GM18909 (cell line): Measurements from ENCODE around the gene TBCK.
"Not testable (repeated sequence)": the region's sequence is repeated elsewhere in the genome, so short reads cannot be mapped to it uniquely, and the experiment has no call there.

Experiments
- ATAC-seq: cut with Tn5 transposase; IDR thresholded peaks from one replicate; pipeline ENCODE4 v1.9.1; 2021; ENCODE audit warnings: mild to moderate bottlenecking; ENCODE audit not compliant: unreplicated experiment, poor library complexity

TBCK gene

DNA sequence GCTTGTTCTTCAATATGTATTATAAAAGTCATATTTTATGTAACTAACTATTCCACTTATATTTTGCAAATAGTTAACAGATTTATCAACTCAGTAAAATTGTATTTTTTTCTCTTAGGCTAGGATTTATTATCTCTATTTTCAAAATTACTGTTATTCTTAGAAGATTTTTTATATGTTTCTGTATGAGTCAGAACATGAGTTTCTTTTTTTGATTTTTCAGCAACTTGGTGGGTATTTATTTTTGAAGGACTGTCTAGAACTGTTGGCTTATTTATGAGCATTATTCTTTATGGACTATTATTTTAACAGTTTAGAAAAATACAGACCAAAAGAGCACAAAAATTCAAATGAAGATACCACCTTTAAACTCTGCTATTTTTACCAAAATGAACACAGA lies 7.1 kb upstream of the TBCK start:
- ATAC-seq = no peak

DNA sequence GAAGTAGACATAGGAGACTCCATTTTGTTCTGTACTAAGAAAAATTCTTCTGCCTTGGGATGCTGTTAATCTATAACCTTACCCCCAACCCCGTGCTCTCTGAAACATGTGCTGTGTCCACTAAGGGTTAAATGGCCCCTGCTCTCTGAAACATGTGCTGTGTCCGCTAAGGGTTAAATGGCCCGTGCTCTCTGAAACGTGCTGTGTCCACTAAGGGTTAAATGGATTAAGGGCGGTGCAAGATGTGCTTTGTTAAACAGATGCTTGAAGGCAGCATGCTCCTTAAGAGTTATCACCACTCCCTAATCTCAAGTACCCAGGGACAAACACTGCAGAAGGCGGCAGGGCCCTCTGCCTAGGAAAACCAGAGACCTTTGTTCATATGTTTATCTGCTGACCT lies 5.8 kb upstream of the TBCK start:
- not testable (repeated sequence) for ATAC-seq

DNA sequence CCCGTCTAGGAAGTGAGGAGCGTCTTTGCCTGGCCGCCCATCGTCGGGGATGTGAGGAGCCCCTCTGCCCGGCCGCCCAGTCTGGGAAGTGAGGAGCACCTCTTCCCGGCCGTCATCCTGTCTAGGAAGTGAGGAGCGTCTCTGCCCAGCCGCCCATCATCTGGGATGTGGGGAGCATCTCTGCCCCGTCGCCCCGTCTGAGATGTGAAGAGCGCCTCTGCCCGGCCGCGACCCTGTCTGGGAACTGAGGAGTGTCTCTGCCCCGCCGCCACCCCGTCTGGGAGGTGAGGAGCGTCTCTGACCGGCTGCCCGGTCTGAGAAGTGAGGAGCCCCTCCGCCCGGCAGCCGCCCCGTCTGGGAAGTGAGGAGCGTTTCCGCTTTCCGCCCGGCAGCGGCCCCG lies 5.2 kb upstream of the TBCK start:
- ATAC-seq = not testable (repeated sequence)

DNA sequence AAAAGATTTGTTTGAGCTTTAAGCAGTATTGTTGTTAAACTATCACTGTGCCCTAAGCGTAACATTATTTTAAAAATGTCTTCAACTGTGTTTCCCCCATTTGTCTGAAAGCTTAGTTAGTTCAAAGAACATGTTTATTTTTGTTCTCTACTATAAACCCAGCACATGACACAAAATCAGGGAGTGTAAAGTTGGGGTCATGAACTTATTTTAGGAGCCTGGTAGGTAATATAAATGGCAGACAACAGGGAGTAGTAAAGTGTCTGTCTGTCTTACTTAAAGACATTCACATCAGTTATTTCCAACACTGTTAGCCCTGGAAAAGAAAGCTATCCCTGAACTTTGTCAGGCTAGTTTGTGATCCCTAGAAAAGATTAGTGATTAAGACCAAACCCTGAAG lies 4.2 kb upstream of the TBCK start:
- no peak for ATAC-seq

DNA sequence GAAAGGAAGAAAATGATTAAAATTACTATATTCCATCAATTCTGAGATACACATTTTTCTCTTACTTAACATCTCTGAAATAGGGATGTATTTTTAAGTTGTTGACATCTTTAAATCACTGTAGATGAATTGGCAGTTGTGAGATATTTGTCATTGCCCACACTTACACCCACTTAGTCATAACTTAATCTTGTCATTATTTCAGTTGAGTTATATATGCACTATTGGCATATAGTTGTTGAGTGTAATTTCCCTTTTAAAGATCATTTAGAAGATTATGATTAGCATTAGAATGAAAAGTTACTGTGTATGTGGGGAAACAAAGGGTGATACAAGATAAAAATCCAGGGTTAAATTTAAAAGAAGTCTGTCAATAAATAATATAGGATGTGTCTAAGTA lies 2.5 kb upstream of the TBCK start:
- ATAC-seq = no peak

DNA sequence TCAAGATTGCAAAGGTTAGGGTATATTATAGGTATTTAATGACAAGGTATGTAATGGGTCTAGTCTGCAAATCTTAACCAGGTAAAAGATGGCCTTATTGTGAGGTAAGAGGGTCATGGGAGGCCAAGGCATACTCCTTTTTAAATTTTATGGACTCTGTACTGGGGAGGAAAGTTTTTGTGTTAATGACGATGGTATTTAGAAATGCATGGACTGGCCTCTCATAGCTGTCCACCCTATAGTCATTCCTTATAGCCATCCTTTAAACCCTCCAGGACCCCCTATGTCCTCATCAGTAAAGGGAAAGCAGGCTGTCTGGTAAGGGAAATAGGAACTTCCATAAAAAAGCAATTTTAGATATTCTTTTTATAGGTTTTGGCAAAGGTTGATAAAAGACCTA lies 1.8 kb upstream of the TBCK start:
- no peak for ATAC-seq

DNA sequence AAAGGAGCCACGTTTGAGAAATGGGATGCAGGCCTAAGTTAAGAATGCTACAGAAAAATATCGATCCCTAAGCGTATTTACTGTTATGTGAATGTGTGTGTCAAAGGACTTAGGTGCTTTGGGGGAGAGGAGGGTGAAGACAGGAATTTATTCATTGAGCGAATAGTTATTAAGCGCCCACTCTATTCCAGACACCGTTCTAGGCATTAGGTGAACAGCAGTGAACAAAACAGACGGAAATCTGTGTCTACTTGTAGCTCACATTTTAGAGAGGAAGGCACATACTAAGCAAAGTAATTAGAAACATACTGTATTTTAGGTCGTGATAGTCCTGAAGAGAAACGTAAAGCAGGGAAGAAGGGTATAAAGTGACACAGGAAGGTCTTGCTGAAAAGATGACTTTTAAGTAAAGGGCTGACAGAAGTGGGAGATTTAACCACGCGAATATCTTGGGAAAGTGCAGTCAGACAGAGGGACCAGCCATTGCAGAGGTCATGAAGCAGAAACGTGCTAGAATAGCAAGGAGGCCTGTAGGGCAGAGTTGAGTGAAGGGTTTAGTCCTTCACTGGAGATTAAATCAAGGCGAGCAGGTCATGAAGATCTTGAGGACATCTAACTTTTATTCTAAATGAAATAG lies 882 bp upstream of the TBCK start:
- ATAC-seq = peak; percentile 1

DNA sequence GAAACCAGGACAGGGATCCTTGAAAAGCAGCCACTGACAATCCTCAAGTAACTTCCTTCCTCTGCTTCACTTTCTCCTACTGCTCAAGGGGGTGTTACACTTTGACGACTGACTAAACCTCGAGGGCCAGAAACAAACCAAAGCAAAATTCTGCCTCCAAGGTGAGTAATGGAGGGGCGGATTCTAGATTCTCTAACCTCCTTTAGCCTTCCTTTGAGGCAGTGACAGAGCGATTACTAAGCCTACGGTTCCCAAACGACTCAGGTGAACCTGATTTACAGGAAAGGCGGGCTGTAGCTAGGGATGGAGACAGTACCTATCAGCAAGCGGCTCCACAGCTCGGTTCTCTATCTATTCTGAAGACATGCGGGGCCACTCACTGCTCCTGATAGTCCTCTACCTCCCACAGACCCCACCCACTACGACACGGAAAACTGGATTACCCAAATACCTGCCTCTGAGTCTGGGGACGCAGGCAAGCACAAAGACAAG lies 487 bp downstream of the TBCK start:
- ATAC-seq = peak; percentile 31

DNA sequence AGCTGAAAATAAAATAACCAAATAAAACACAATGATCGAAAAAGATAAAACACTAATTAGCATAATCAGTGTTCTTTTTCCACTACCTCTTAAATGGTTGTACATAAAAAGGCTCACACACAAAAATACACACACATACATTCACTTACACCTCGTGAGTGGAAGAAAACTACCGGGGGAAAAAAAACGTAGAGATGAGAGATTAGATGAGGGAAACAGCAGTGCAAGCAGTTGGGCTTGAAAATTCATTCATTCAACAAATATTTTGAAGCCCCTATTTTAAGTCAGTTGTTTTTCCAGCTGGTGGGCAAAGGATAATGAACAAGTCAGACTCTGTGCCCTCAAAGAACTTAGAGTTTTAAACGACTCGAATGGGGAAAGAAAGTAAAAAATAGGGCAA lies 1.0 kb downstream of the TBCK start:
- ATAC-seq = no peak

DNA sequence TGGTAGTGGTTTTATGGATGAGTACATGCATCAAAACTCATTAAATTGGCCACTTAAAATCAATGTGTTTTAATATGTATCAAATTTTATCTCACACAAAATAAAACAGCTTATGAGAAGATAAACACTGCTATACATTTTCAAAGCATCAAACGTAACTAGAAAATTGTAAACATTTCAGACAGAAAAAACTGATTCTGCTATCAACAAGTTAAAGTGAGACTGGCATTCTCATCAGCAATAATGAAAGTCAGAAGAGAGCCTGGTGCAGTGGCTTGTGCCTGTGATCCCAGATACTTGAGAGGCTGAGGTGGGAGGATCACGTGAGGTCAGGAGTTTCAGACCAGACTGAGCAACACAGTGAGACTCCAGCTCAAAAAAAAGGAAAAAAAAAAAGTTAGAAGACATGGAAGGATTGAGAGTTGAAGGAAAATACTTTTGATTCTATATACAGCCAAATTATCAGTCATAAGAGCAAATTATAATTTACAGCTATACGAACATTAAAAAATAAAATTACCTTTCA lies 2.9 kb downstream of the TBCK start:
- ATAC-seq = no peak

DNA sequence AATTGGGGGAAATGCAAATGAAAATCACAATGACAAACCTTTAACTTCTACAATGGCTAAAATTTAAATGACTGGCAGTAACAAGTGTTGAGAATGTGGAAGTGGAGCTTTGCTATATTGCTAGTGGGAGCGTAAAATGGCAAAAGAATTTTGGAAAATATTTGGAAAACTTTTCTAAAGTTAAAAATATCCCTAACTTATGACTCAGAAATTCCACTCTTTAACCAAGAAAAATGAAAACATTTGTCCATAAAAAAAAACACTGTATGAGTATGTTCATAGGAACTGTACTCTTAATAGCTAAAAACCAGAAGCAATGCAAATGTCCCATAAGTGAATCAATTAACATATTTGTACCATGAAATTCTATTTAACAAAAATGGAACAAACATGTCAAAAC lies 3.6 kb downstream of the TBCK start:
- ATAC-seq = no peak

DNA sequence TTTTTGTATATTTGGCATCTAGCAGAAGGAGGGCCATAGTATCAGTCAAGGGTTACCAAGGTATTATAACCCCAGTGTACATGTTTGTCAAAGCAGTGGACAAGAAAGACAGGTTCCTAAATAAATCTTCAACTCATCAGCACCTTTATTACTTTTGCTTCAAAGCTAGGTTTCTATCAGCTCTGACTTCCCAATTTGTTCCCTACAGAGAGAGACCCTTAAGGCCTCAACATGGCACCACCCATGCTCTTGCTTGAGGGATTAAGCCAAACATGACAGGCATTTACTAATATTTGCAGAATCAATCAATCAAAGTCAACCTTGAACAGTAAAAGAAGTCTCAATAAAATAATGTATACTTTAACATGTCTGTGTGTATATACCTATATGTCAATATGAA lies 9.4 kb downstream of the TBCK start:
- no peak for ATAC-seq

DNA sequence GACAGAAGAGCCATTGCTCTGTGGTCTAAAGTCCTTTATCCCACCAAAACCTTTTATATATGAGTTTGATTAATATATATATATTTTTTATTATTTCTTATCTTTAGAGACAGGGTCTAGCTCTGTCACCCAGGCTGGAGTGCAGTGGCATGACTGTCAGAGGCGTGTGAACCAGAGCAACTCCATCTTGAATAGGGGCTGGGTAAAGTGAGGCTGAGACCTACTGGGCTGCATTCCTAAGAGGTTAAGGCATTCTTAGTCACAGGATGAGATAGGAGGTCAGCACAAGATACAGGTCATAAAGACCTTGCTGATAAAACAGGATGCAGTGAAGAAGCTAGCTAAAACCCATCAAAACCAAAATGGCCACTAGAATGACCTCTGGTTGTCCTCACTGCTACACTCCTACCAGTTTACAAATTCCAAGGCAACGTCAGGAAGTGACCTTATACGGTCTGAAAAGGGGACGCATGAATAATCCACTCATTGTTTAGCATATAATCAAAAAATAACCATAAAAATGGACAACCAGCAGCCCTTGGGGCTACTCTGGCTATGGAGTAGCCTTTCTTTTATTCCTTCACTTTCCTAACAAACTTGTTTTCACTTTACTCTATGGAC lies 10.5 kb downstream of the TBCK start:
- no peak for ATAC-seq

DNA sequence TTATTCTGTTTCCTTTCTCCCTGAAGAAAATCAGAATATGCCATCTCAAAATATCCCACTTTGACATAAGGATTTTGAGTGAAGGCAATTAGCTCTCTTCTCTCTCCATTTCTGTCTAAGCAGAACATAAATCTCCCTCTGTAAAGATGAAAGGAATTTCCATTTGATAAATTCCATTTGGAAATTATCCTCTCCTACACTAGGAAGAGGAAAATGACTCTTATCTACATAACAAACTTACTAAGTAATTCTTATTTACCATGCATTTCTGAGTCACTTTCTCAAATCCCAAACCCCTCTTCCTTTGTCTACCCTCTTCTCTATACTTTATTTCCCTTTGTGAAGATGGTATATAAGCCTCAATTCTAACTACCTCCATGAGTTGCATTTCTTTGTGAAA lies 11.4 kb downstream of the TBCK start:
- no peak for ATAC-seq

DNA sequence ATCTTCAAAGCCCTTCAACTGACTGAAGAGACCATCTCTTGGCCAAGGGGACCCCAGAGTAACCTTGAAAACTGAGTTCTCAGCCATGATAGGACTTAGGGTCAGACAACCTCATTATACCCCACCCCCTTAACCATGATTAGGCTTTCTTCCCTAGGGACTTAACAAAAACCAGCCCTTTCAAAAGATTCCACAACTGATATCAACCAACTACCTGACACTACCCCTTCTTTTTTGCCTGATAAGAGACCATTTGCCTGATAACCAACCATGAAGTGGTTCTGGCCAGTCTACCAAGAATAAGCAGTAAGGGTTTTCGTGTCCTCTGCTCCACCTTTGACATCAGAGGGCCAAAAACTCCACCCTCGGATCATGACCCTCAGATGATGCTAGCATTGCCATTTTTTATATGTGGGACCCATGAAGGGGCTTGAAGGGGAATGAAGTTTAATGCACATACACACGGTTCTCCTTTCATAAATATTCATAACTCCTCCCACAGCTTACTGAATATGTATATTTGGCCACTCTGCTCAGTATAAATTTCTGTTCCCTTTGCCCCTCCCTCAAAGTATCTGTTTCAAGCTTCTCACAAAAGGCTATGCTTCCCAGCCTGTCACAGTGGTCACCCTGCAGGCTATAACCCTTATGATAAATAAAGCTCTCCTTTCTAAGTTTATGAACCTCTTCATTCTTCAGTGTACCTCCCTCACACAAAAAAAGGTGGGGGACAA lies 12.3 kb downstream of the TBCK start:
- no peak for ATAC-seq

DNA sequence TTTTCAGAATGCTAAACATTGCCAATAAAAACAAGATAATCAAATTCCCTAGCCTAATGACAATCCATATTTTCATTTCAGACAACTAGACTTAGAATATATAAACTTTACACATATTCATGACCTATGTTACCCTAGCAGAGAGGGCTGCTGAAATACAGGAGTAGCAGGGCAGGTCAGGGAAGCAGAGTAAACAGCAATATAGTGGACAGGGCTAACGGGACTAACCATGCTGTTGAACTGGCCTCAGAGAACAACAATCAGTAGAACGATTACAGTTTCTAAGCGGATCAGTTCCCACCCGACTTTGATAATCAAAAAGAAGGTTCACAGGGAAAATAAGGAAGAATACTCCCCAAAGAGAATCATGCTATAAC lies 14.0 kb downstream of the TBCK start:
- no peak for ATAC-seq

DNA sequence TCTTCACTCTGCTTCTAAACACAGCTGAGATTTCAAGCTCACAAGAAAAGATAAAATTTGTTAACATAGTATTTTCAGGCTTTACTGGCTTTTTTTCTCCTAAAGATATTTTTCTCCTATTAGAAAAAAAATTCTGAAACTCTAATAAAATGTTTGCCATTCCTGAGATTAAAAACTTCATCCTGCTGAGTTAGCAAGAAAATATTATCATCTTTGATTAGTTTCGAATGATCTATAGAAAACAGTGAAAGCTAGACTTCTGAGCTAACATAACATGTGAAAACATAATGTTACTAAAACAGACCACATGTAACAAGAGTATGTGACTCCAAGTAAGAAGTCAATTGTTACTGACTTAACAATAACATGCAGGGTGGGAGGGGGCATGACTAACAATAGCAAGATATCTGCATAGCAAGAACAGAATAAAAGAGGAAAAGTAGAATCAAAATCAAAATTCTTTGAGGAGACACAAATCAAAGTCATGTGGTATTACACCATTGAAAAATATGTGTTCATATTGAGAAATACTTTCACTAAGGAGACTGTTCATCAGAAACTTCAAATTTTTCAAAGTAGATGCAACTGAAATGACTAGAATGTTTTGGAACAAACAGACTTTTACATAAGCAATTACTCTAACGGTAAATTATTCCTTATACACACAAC lies 14.5 kb downstream of the TBCK start:
- no peak for ATAC-seq

DNA sequence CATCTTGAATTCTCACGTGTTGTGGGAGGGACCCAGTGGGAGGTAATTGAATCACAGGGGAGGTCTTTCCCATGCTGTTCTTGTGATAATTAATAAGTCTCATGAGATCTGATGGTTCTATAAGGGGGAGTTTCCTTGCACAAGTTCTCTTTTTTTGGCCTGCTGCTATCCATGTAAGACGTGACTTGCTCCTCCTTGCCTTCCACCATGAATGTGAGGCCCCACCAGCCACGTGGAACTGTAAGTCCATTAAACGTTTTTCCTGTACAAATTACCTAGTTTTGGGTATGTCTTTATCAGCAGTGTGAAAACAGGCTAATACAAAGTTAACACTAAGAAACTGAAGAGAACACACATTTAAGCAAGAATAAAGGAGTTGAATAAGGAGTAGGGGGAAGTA lies 16.0 kb downstream of the TBCK start:
- no peak for ATAC-seq

DNA sequence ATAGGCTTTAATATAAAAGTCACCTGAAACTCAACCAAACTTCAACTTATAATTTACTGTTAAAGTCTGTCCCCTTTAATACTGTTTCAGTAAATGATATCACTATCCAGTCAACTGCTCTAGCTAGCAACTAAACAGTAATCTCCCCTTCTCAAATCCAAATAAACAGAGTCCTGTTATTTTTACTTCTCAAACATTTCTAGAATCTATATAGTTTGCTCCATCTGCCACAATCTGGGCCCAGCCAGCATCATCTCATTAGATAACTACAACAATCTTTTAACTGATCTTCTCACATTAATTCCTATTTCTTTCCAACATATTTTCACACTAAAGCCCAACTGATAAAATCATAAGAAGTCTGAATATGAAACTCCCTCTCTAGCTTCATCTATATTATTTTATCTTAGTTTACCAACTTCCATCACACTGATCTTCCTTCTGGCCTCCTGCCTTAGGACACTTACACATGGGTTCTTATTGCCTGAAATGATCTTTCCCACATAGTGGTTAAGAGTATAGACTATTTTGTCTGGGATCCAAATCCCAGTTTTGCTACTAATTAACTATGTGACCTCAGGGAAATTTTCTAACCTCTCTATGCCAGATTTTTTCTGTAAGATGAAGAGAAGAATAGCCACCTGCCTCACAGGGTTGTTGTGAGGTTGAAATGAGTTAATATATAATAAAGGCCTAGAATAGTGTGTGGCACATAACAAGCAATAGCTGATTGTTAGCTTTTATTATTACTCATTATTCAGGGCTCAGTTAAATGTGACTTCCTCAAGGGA lies 18.6 kb downstream of the TBCK start:
- ATAC-seq = no peak

DNA sequence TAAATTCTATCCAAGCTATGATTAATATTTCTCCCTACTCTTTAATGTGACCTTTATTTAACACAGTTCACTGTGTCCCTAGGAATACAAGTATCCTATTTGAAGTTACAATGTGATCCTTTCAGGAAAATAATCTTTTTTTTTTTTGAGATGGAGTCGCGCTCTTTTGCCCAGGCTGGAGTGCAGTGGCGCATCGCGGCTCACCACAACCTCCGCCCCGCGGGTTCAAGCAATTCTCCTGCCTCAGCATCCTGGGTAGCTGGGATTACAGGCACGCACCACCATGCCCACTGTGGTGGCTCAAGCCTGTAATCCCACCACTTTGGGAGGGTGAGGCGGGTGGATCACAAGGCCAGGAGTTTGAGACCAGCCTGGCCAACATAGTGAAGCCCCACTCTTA lies 21.9 kb downstream of the TBCK start:
- ATAC-seq = no peak
